ENCODE measurements around the gene PSMA5.
A peak's percentile ranks its signal among the peaks of the same experiment; 100 is the strongest.
"Not testable (repeated sequence)": the region's sequence is repeated elsewhere in the genome, so short reads cannot be mapped to it uniquely, and the experiment has no call there.

The PSMA5 gene

DNA sequence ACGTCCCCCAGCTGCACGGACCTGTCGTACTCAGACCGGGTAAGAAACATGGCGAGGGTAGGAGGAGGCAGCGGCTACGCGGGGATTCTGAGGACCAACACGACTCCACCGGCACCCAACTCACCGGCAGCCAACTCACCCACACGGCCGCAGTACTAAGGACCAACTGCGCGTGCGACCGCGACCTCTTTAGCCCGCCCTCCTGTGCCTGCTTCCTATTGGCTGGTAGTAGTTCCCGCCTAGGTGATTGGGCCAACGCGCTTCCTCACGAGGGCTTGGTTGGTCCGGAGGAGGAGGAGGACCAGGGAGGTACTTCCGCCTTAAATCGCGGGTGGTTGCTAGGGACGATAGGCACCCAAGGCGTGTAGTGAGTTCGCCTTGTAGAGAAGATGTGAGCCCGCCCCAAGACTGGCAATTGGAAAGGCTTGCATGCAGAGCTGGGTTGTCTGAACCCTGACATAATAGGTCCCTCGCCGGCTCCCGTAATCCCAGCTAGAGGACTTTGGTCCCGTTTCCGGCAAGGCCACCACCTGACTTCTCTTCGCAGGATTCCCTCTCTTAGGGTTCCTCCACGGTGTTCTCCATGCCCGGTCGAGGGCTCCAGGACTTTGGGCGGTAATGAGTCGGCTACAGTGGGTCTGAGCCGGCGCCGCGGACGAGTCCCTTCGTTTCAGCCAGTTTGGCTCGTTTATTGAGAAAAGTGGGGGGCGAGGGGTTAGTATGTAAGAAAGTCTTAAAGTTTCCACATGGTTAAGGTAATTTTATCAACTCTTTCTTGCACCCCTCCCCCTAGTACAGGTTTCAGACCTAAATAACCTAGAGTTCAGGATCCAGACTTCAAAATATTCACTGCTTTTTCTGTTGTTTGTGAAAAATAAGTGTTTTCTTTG, at the start of gene PSMA5:
TSS of gene PSMA5 (minus strand) at position 168 of the 890 bp plus-strand sequence. CDS start at position 50, 118 bp downstream.
- peak; percentile 99 for DNase-seq

DNA sequence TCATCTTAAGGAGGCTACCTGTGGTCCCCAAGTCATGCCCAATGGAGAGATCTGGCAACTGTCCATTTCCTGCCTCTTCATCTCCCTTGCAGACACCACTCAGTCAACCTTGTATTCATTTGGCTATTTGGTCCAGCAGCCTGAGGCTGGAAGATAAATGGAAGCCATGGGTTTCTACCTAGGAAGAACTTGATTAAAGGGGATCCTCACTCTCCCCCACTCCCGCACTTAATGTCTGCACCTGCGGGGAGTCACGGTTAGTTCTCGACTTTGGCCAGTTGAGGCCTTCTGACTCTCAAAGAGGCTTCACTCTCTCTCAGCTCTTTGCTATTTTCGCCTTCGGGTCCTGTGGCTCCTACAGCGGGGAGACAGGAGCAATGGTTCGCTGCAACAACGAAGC, 49.0 kb upstream of the PSMA5 start:
- DNase-seq: no peak

DNA sequence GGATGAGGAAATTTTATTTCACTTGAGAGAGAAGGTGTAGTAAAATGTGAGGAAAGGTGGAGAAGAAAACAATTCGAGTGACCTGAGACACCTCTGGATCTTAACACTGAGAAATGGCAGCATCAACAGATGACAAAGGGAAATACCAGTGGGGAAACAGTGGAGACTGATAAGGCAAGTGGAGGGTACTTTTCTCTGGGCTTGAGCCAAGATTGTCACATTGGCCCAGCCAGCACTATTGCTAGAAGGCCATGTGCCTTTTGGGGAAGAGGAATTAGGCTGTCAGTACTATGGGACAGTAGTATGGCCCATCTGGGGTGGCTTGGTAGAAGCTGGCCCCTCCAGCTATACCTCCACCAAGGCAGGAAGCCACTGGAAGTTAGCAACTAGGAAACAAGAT, 48.4 kb upstream of the PSMA5 start:
- DNase-seq: no peak

DNA sequence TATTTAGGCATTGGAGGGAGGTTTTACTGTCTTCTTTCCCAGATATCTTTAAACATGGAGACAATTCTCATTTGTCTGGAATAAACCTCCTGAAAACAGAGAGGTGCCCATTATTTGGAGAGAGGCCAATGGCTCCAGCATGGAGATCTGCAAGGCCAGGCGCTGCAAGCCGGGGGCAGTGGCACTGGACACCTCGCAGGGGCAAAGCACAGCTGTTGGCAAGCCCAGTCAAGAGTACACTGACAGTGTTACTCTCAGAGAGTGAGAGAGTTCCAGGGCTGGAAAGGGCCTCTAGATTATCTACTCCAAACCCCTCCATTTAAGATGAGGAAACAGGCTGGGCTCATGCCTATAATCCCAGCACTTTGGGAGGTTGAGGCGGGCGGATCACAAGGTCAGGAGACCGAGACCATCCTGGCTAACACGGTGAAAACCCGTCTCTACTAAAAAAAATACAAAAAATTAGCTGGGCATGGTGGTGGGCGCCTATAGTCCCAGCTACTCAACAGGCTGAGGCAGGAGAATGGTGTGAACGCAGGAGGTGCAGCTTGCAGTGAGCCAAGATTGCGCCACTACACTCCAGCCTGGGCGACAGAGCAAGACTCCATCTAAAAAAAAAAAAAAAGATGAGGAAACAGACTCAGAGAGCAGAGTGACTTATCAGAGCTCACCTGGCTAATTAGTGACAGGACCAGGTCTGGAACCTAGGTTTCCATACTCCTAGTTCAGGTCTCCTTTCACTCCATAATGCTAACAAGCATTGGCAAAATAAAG, 47.2 kb upstream of the PSMA5 start:
- not testable (repeated sequence) for DNase-seq

DNA sequence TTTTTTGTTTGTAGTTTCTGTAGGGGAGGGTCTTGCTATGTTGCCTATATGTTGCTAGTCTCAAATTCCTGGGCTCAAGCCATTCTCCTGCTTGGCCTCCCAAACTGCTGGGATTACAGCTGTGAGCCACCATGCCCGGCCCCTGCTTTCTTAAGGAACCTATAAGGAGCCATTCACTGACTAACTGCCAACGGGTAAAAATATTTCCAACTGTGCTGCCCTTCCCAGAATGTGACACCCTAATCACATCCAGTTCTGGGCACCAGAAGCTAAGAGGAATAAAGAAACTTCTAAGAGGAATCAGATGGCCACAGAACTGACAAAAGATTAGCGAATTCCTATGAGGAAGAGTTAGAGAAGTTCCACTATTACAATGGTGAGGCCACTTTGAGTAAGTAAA, 46.5 kb upstream of the PSMA5 start:
- no peak for DNase-seq

DNA sequence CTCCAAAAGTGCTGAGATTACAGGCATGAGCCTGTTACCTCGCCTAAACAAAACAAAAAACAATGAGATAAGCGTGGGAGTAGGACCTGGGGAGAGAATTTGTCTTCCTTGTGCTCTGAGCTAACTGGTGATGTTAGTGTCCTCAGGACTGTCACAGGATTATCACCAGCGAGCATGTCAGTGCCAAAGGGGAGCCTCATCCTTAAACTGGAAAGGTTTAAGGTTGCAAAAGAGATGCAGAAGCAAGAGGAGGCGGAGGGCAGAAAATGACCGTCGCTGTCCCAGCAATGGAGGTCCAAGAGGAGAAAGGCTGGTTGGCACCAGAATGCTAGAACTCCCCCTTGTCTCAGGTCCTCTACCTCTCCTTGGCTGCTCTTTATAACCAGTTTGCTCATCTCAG, 44.0 kb upstream of the PSMA5 start:
- no peak for DNase-seq

DNA sequence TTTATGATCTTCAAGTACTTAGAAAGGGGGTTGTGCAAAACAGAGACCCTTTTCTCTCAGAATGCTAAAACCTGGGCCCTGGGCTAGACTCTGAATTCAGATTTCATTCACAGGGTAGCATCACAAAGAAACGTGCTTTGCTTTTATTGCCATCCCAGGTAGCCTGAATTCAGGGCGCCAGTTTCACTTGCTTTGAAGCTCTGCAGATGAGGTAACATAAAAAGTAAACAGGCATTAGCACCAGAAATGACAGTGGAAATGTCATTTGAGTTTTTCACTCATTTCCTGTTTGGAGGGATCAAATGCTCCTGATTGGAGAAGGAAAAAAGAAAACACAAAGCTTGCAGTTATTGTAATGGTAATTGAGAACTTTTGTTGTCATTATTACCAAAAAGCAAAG, 42.7 kb upstream of the PSMA5 start:
- DNase-seq: no peak

DNA sequence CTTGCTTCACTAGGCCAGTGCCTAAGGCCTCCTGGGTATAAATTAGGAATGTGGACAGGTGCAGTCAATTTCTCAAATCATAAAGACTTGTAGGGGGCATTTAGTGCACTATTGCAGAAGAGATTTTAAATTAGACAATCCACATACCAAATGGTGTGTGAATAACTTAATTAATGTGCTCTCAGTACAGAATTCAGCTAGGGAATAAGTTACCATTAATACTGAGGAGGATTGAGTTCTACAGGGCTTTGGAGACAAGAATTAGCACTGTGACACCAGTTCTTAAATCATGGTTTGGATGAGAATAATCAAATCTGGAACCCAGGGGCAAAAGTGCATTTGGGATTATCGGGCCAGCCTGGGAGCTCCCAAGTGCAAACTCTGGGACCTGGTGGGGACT, 41.8 kb upstream of the PSMA5 start:
- no peak for DNase-seq

DNA sequence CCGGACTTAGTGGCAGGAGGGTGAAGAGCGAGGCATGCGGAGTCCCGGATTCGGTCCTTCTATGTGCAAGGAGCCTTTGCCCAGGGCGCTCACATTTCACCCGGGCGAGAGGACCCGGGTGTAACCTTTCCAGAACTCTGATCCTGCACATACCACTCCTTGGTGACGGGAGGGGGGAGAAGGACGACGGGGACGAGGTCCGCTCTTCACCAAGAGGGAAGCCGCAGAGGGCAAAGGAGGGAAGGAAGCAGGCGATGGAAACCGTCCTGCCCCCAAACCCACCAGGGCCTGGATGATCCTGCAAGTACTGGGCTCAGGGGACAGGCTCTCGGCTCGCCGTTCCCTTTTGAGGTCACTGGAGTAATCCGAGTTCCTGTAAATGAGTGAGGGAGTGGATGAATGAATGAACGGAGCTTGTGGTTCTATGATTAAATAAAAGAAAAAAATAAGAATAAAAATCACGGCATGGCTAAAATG, 41.1 kb upstream of the PSMA5 start:
- no peak for DNase-seq

DNA sequence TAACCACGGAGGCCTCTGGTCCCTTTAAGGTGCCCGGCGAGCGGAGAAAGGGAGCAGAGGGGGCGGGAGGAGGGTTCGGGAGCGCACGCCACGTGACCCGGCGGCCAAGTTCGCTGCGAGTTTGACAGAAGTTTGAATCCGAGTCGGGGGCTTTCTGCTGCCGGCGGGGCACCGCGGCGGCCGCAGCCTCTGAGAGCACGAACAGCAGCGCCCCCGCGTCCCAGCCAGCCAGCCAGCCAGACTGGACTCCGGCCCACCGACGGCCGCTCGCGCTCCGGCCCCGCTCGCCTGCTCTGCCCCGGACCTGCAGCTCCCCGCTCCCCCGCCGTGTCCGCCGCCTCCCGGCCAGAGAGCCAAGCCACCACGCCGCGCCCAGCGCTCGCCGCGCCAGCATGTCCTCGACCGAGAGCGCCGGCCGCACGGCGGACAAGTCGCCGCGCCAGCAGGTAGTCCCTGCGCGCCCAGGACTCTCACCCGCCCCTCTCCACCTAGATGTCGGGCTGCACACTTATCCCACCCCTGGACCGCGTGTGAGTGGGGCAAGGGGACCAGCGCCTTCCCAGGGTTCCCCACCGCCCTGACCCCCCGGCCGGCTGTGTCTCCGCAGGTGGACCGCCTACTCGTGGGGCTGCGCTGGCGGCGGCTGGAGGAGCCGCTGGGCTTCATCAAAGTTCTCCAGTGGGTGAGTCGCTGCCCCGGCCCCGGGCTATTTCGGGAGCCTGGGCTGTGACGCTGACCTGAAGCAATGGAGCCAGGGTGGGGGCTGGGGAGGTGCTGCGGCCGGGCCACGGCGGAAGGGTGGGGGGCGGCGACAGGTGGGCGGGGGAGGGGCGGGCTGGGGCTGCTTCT, 40.4 kb upstream of the PSMA5 start, which contains the start of gene SYPL2:
TSS of gene SYPL2 (plus strand) at position 95 of the 849 bp plus-strand sequence. CDS start at position 393, 298 bp downstream.
- no peak for DNase-seq

DNA sequence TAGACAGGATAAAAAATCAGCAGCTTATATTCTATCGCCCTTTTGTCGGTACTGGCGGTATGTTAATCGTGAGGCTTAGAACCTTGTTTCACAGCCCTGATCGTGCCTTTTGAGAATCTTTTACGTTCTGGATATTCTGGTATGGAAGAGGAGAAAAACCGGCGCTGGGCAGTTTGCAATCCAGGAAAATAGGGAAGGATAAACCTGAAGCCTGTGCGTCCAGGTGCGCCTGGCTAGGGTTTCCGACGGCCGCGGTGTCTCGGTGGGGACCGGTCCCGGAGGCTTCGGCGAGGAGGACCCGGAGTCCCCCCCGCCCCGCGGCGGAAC, 39.8 kb upstream of the PSMA5 start:
- DNase-seq: no peak

DNA sequence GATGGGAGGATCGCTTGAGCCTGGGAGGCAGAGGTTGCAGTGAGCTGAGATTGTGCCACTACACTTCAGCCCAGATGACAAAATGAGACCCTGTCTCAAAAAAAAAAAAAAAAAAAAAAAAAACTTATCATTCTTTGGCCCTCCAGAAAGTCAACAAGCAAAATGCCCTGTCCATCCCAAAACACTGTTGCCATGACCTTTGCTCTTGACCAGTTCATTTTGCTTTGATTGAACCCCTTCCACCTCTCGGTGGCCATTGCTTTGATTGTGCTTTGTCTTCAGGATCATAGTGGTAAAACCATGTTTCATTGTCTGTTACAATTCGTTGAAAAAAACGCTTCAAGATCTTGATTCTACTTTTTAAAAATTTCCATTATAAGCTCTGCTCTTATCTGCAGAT, 31.6 kb upstream of the PSMA5 start:
- no peak for DNase-seq

DNA sequence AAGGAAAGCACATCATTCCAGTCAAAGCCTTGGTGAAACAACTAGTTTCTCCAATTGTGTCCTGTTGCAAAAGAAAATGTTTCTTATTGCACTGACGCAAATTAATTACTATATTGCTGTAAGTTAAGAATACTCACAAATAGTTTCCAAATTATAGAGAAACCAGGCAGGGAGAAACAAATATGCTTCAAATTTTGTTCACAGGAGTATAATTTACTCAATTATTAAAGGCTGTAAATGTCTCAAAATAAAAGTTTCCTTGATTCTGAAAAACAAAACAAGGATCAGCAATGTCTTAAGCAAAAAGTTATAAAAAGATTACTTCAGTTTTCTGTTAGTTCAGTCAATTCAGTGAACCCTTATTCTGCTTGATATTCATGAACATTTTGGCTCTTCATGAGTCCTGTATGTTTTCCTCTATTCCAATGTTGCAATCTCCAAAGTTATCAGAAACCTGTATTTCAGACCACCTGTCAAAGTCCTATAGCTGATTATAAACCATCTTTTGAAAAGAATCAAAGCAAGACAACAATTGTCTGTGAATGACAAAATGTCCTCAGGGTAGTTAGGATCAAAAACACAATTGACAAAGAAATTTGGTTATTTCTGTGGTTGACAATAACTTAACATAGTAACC, 28.4 kb upstream of the PSMA5 start:
- DNase-seq: no peak

DNA sequence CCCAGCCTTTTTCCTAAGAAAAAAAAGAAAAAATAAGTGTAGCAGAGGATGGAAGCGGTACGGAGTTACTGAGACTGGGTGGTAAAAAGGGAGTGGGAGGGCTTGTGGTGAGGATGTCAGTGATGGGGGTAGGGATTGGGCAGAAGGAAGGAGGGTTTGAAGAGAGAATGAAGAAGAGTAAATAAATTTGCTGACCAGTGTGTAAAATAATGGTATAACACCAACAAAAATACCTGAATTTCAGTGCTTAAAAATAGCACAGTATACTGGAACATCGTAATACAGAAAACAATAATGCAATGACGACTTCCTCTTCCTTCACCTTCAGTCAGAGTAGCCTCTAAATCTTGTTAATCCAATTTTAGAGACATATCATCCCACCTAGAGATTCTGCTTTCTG, 21.3 kb upstream of the PSMA5 start:
- DNase-seq: no peak

DNA sequence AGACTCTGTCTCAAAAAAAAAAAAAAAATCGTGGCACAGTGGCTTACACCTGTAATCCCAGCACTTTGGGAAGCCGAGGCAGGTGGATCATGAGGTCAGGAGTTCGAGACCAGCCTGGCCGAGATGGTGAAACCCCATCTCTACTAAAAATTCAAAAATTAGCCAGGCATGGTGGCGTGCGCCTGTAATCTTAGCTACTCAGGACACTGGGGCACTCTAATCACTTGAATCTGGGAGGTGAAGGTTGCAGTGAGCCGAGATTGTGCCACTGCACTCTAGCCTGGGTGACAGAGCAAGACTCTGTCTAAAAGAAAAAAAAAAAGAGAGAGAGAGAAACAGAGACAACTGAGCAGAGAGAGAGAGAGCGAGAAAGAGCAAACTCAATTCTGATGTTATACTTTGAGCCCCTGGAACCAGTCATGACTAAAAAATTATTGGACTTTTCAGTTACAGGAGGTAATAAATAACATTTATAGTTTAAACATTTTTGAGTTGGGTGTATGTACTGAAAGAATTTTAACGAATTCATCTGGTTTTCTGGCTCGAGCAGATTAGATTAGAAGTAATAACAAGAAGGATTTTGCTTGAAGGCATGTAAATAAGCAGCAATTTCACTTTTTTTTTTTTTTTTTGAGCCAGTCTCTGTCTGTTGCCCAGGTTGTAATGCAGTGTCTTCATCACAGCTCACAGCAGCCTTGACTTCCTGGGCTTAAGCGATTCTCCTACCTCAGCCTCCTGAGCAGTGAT, 19.9 kb upstream of the PSMA5 start:
- DNase-seq: not testable (repeated sequence)

DNA sequence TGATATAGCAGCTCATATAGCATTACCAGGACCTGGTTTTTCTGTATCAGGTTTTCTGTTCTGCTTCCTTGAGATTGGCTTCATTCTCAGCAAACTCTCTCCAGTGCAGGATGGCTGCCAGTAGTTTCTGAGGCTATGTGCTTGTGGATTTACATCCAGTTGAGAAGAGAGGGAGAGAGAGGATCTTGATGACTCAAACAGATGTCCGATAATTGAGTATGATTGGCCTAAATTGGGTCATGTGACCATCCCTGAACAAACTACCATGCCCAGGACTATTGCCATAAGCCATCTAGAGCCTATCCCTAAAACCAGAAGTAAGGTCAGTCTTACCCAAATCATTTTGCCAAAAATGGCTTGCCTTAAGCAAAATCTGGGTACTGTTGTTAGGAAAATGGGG, 18.1 kb upstream of the PSMA5 start:
- DNase-seq: no peak

DNA sequence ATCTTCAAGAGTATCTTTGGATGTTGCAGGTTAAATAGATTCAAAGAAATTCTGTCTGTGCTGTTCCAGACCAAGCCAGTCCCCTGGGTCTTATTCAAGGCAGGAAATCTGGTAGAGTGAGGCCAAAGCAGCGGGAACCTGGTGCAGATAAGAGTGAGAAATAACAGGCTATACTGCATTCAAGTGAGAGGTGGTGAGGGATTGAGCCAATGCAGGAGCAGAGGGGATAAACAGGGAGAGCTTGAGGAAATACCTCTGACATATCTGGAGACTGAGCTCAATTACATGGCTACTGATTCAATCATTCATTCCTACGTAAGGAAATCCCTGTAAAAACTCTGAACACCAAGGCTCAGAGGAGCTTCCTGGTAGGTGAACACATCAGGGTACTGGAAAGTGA, 17.2 kb upstream of the PSMA5 start:
- DNase-seq: no peak

DNA sequence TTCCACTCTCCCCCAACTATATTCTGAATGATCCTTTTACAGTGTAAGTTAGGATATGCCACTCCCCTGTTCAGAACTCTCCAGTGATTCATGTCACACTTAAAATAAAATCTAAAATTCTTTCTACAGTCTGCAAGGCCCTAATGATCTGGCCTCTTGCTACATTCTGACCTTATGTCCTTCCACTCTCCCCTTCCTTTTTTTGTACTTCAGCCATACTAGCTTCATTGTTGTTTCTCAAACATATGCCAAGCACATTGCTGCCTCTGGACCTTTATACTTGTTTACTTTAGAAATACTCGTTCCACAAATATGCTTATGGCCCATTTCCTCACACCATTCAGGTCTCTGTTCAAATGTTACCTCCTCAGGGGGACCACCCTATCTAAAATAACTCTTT, 14.8 kb upstream of the PSMA5 start:
- DNase-seq: no peak

DNA sequence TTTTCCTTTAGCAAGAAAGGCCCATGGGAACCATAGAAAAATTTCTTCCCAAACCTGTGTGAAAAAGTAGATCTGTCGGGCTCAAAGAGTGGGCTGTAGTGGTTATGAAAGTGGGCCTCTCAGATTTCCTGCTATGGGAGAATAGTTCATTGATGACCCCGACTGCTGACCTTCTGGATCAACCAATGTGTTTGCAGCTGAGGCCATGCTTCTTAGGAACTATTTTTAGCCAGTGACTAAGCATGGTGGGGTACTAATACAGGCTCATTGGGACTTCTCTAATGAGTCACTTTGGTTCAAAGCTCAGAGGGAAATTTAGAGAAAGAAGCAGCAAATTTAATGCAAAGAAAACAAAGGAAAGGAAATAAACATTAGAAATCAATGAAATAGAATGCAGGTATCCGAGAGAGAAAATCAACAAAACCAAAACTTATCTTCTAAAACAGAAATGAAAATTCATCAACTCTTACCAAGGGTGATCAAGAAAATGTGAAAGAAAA, 12.6 kb upstream of the PSMA5 start:
- no peak for DNase-seq

DNA sequence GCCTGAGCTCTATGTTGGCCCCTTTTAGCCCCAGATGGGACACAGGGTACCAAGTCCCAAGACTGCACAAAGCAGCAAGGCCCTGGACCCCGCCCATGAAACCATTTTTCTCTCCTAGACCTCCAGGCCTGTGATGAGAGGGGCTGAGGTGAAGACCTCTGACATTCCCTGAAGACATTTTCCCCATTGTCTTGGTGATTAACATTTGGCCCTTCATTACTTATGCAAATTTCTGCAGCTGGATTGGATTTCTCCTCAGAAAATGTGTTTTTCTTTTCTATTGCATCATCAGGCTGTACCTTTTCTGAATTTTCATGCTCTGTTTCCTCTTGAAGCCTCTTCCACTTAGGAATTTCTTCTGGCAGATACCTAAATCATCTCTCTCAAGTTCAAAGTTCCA, 8.2 kb upstream of the PSMA5 start:
- no peak for DNase-seq

DNA sequence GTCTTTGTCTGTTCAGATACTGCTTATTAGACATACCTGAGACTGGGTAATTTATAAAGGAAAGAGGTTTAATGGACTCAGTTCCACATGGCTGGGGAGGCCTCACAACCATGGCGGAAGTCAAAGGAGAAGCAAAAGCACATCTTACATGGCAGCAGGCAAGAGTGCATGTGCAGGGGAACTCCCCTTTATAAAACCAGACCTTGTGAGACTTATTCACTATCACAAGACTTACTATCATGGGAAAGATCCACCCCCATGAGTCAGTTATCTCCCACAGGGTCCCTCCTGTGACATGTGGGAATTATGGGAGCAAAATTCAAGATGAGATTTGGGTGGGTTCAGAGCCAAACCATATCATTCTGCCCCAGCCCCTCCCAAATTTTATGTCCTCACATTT, 7.1 kb upstream of the PSMA5 start:
- no peak for DNase-seq

DNA sequence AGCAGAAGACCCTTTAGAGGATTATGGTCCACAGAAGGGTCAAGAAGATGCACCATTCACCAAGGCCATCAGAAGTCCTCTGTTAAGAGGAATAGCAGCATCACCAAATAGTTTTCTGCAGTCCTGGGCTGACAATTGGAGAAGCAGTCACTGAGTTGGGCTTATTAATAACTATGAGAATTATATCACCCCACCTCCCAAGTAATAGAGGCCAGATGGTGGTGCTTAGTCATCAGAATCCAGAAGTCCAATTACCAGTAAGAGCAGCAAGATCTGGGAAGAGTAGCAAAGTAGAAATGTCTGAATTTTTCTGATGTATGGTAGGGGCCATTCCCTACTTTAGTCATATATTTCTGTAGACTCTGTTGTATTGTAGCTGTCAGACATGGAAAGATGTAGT, 6.1 kb upstream of the PSMA5 start:
- DNase-seq: no peak
